Central memory CD8-positive, alpha-beta T cell (primary cell): ENCODE results near the gene COL9A1.
"Not testable (repeated sequence)": the region's sequence is repeated elsewhere in the genome, so short reads cannot be mapped to it uniquely, and the experiment has no call there.

Experiments used
- ATAC-seq: fragments of 150-1000 bp; cut with Tn5 transposase; replicated peaks from 2 replicates; pipeline ENCODE4 v1.10.0; 2022; ENCODE audit warnings: mild to moderate bottlenecking, moderate FRiP score, moderate number of reproducible peaks; ENCODE audit not compliant: poor library complexity, severe bottlenecking; ENCODE audit errors: extremely low read depth
- DNase-seq, 2 donors: peaks; one replicate each; pipeline ENCODE4 v3.0.0; 2021; ENCODE audit warnings: low spot score in 2 of 2
- H3K27ac Mint-ChIP-seq: one replicate; pipeline ENCODE4 v1.8.0; 2022; ENCODE audit warnings: low read depth, mild to moderate bottlenecking, moderate library complexity, mixed read lengths
- H3K27me3 Mint-ChIP-seq: one replicate; pipeline ENCODE4 v1.8.0; 2022; ENCODE audit warnings: mixed read lengths
- H3K36me3 Mint-ChIP-seq: one replicate; pipeline ENCODE4 v1.8.0; 2022; ENCODE audit warnings: mild to moderate bottlenecking, moderate library complexity, mixed read lengths; ENCODE audit not compliant: insufficient read depth
- H3K4me1 Mint-ChIP-seq: one replicate; pipeline ENCODE4 v1.8.0; 2022; ENCODE audit warnings: mixed read lengths
- H3K4me3 Mint-ChIP-seq: one replicate; pipeline ENCODE4 v1.8.0; 2022; ENCODE audit warnings: mild to moderate bottlenecking, moderate library complexity, mixed read lengths
- H3K9me3 Mint-ChIP-seq: one replicate; pipeline ENCODE4 v1.8.0; 2022; ENCODE audit warnings: mixed read lengths

COL9A1 gene

GRCh38 chr6:70303034-70303525 lies at the start of gene COL9A1:
TSS of gene COL9A1 (minus strand) at chr6:70303084. CDS start at chr6:70302924, 160 bp downstream.
- Mint-ChIP-seq H3K4me1 (no peaks in the 10 kb centered on the region), H3K27me3 (peaks cover 47% of the 10 kb centered on the region), H3K36me3 (peaks cover 3% of the 10 kb centered on the region), H3K9me3 (no peaks in the 10 kb centered on the region), H3K27ac (no peak within 1 kb of the TSS), H3K4me3 (no peak within 1 kb of the TSS)
- DNase-seq (no peak), ATAC-seq (no peak)

- ATAC-seq (no peak), DNase-seq (no peak)
- peaks cover 16% of the 10 kb centered on the region for H3K27me3 Mint-ChIP-seq
- H3K4me1 Mint-ChIP-seq: no peaks in the 10 kb centered on the region
- H3K27ac Mint-ChIP-seq: no peak overlapping the region
- no peaks in the 10 kb centered on the region for H3K36me3 Mint-ChIP-seq
- no peak overlapping the region for H3K4me3 Mint-ChIP-seq
- H3K9me3 Mint-ChIP-seq: no peaks in the 10 kb centered on the region
These were observed 48.6 kb upstream of the COL9A1 start for GRCh38 chr6:70351461-70351860.

- H3K27me3 Mint-ChIP-seq: peaks cover 69% of the 10 kb centered on the region
- no peak overlapping the region for H3K4me3 Mint-ChIP-seq
- DNase-seq (no peak), ATAC-seq (no peak)
- H3K9me3 Mint-ChIP-seq: no peaks in the 10 kb centered on the region
- H3K4me1 Mint-ChIP-seq: no peaks in the 10 kb centered on the region
- no peak overlapping the region for H3K27ac Mint-ChIP-seq
- no peaks in the 10 kb centered on the region for H3K36me3 Mint-ChIP-seq
These were observed 42.7 kb upstream of the COL9A1 start for GRCh38 chr6:70345619-70346018.

DNA sequence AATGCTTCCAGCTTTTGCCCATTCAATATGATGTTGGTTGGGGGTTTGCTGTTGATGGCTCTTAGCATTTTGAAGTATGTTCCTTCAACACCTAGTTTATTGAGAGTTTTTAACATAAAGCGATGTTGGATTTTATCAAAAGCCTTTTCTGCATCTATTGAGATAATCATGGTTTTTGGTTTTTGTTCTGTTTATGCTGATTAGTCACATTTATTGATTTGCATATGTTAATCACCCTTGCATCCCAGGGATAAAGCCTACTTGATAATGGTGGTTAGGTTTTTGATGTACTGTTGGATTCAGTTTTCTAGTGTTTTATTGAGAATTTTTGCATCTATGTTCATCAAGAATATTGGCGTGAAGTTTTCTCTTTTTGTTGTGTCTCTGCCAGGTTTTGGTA lies 40.4 kb upstream of the COL9A1 start:
- Mint-ChIP-seq H3K27ac (no peak overlapping the region), H3K27me3 (peaks cover 89% of the 10 kb centered on the region), H3K9me3 (no peaks in the 10 kb centered on the region), H3K4me1 (no peaks in the 10 kb centered on the region), H3K4me3 (no peak overlapping the region), H3K36me3 (no peaks in the 10 kb centered on the region)
- DNase-seq (no peak), ATAC-seq (no peak)

DNA sequence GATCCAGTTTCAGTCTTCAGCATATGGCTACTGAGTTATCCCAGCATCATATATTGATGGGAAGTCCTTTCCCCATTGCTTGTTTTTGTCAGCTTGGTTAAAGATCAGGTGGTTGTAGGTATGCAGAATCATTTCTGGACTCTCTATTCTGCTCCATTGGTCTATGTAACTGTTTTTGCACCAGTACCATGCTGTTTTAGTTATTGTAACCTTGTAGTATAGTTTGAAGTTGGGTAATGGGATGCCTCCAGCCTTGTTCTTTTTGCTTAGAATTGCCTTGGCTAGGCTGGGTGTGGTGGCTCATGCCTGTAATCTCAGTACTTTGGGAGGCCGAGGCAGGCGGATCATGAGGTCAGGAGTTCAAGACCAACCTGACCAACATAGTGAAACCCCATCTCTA lies 36.9 kb upstream of the COL9A1 start:
- H3K4me1 Mint-ChIP-seq, ATAC-seq, H3K36me3 Mint-ChIP-seq, DNase-seq, H3K27ac Mint-ChIP-seq, H3K9me3 Mint-ChIP-seq, H3K4me3 Mint-ChIP-seq: not testable (repeated sequence)
- peaks cover 86% of the 10 kb centered on the region for H3K27me3 Mint-ChIP-seq

DNA sequence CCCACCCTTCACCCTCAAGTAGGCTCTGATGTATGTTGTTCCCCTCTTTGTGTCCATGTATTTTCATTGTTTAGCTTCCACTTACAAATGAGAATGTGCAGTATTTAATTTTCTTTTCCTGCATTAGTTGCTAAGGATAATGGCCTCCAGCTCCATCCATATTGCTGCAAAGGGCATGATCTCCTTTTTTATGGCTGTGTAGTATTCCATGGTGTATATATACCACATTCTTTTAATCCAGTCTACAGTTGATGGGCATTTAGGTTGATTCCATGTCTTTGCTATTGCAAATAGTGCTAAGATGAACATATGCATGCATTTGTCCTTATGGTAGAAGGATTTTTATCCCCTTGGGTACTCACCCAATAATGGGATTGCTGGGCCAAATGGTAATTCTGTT lies 35.9 kb upstream of the COL9A1 start:
- Mint-ChIP-seq H3K4me3 (no peak overlapping the region), H3K27me3 (peaks cover 86% of the 10 kb centered on the region), H3K4me1 (no peaks in the 10 kb centered on the region), H3K36me3 (no peaks in the 10 kb centered on the region), H3K9me3 (peaks cover 7% of the 10 kb centered on the region), H3K27ac (no peak overlapping the region)
- no peak for DNase-seq
- no peak for ATAC-seq

- H3K9me3 Mint-ChIP-seq: peaks cover 12% of the 10 kb centered on the region
- H3K27me3 Mint-ChIP-seq: peaks cover 87% of the 10 kb centered on the region
- no peaks in the 10 kb centered on the region for H3K36me3 Mint-ChIP-seq
- no peaks in the 10 kb centered on the region for H3K4me1 Mint-ChIP-seq
- DNase-seq (no peak), ATAC-seq (no peak)
- H3K4me3 Mint-ChIP-seq: no peak overlapping the region
- H3K27ac Mint-ChIP-seq: no peak overlapping the region
These were observed 34.8 kb upstream of the COL9A1 start for GRCh38 chr6:70337743-70338105.

DNA sequence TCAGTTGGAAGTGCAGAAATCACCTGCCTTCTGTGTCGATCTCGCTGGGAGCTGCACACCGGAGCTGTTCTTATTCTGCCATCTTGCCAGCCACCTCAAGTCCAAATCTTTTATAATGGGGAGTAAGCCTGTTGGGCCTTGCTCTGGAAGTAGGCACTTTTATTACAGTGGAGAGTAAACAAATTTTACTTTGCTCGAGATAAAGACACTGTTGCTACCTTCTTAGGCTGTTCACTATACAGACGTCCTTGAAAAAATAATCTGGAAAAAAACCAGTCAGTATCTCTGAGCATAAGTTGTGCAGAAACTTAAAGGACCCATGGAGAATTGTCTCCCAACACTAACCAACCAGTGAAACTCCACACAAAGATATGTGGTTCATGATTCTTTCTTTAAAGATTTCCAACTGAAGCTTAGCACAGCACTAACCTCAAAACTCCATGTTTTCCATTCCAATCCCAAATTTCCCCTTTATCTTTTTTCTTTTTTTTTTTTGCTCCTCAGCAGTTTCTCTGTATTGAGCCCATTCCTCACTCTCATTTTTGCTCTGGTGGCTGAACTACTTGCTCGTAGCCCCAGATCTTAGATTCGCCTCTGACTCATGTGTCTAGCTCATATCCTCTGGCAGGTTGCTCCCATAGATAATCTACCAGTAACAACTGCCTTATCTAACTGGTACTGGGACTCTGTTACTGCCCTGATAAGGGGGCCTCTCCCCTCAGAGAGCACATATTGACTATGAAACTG lies 34.3 kb upstream of the COL9A1 start:
- Mint-ChIP-seq H3K27me3 (peaks cover 87% of the 10 kb centered on the region), H3K36me3 (no peaks in the 10 kb centered on the region), H3K27ac (no peak overlapping the region), H3K9me3 (peaks cover 12% of the 10 kb centered on the region), H3K4me3 (no peak overlapping the region), H3K4me1 (no peaks in the 10 kb centered on the region)
- DNase-seq: no peak
- no peak for ATAC-seq

- no peaks in the 10 kb centered on the region for H3K36me3 Mint-ChIP-seq
- H3K4me1 Mint-ChIP-seq: no peaks in the 10 kb centered on the region
- H3K9me3 Mint-ChIP-seq: no peaks in the 10 kb centered on the region
- H3K27me3 Mint-ChIP-seq: peaks cover 12% of the 10 kb centered on the region
- DNase-seq: no peak
- ATAC-seq: no peak
- no peak overlapping the region for H3K4me3 Mint-ChIP-seq
- H3K27ac Mint-ChIP-seq: no peak overlapping the region
These were observed 24.2 kb upstream of the COL9A1 start for GRCh38 chr6:70327036-70327435.

DNA sequence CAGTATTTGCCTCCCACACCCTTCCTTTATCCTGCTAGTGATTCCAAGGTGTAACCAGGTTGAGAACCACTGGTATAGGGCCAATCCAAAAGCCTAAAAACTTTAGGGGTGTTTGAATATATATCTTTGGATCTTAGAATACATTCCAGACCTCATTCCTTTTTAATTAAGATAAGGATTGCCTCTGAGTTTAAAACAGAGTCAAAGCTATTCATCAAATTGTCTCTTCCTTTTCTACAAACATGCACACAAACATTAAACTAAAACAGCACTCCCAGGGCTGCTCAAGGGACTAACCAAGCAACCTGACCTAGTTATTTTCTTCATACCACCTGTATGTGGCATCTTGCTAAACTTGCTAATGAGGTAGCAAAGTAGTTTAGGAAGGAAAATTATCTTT lies 22.1 kb upstream of the COL9A1 start:
- H3K27me3 Mint-ChIP-seq: peaks cover 2% of the 10 kb centered on the region
- H3K4me3 Mint-ChIP-seq: no peak overlapping the region
- no peaks in the 10 kb centered on the region for H3K4me1 Mint-ChIP-seq
- DNase-seq (no peak), ATAC-seq (no peak)
- H3K9me3 Mint-ChIP-seq: no peaks in the 10 kb centered on the region
- H3K27ac Mint-ChIP-seq: no peak overlapping the region
- no peaks in the 10 kb centered on the region for H3K36me3 Mint-ChIP-seq

DNA sequence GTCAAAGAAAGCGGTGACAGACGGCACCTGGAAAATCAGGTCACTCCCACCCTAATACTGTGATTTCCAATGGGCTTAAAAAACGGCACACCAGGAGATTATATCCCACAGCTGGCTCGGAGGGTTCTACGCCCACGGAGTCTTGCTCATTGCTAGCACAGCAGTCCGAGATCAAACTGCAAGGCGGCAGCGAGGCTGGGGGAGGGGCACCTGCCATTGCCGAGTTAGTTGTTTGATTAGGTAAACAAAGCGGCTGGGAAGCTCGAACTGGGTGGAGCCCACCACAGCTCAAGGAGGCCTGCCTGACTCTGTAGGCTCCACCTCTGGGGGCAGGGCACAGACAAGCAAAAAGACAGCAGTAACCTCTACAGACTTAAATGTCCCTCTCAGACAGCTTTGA lies 14.9 kb upstream of the COL9A1 start:
- ATAC-seq, H3K27ac Mint-ChIP-seq: not testable (repeated sequence)

GRCh38 chr6:70315079-70315751 lies 12.3 kb upstream of the COL9A1 start:
- Mint-ChIP-seq H3K9me3 (no peaks in the 10 kb centered on the region), H3K4me1 (no peaks in the 10 kb centered on the region), H3K36me3 (no peaks in the 10 kb centered on the region), H3K27ac (no peak overlapping the region), H3K27me3 (peaks cover 21% of the 10 kb centered on the region), H3K4me3 (no peak overlapping the region)
- no peak for DNase-seq
- ATAC-seq: no peak

More for the DNA sequence above, 14.9 kb upstream of the COL9A1 start:
- not testable (repeated sequence) for H3K4me3 Mint-ChIP-seq, H3K4me1 Mint-ChIP-seq, H3K36me3 Mint-ChIP-seq, H3K9me3 Mint-ChIP-seq, DNase-seq
- H3K27me3 Mint-ChIP-seq: peaks cover 21% of the 10 kb centered on the region

GRCh38 chr6:70314296-70314695 lies 11.4 kb upstream of the COL9A1 start:
- H3K27ac Mint-ChIP-seq: no peak overlapping the region
- no peaks in the 10 kb centered on the region for H3K36me3 Mint-ChIP-seq
- H3K27me3 Mint-ChIP-seq: peaks cover 12% of the 10 kb centered on the region
- ATAC-seq: no peak
- H3K9me3 Mint-ChIP-seq: no peaks in the 10 kb centered on the region
- no peak for DNase-seq
- no peak overlapping the region for H3K4me3 Mint-ChIP-seq
- no peaks in the 10 kb centered on the region for H3K4me1 Mint-ChIP-seq
